Right lobe of liver (tissue), 6 donors: ENCODE measurements around the gene STK10. TPM values are rescaled to one million over a fixed set of nuclear protein-coding genes. Genes with fewer than 3 reads are reported as not detected.

ENCODE experiments used
- ATAC-seq, 4 donors: fragments of 200-7000 bp; cut with Tn5 transposase; one replicate each; pipeline ENCODE4 v1.9.1; 2020; ENCODE audit warnings: mild to moderate bottlenecking in 4 of 4, moderate library complexity in 4 of 4
- DNase-seq, 3 donors: peaks; one replicate each; pipeline ENCODE4 v3.0.0-alpha.2; 2020
- H3K27ac ChIP-seq, 3 donors: fragments of 200-600 bp; one replicate each; pipeline ENCODE4 v1.8.0; 2022
- H3K27me3 ChIP-seq, 2 donors: fragments of 200-600 bp; one replicate each; pipeline ENCODE4 v1.8.0; 2022
- H3K36me3 ChIP-seq, 4 donors: fragments of 200-600 bp; sonication (generic) in 1 of 4; one replicate each; pipeline versions ENCODE4 v1.5.1 to v1.8.0; 2017 to 2022; ENCODE audit warnings: control low read depth in 1 of 4
- H3K4me1 ChIP-seq, 4 donors: fragments of 200-600 bp; sonication (generic) in 1 of 4; one replicate each; pipeline versions ENCODE4 v1.5.1 to v1.8.0; 2017 to 2022; ENCODE audit warnings: control low read depth in 1 of 4
- H3K4me3 ChIP-seq, 3 donors: fragments of 200-600 bp; one replicate each; pipeline ENCODE4 v1.8.0; 2022
- H3K9me3 ChIP-seq, 4 donors: fragments of 200-600 bp; sonication (generic) in 1 of 4; one replicate each; pipeline versions ENCODE4 v1.5.1 to v1.8.0; 2017 to 2022; ENCODE audit warnings: control low read depth in 1 of 4
- CTCF ChIP-seq, 4 donors: fragments of 200-600 bp in 3 of 4; fragments of 450-650 bp in 1 of 4; IDR thresholded peaks; one replicate each; pipeline versions ENCODE4 v1.5.1 to v1.8.0; 2016 to 2022; ENCODE audit warnings: antibody characterized with exemption in 4 of 4, mild to moderate bottlenecking in 2 of 4
- POLR2A ChIP-seq: fragments of 450-650 bp; IDR thresholded peaks from one replicate; pipeline ENCODE4 v1.6.1; 2017; ENCODE audit warnings: antibody characterized with exemption, mild to moderate bottlenecking
- WGBS: methylation state at CpG from one replicate; pipeline ENCODE4 v1.1.6; 2018; ENCODE audit warnings: low coverage, low lambda C conversion rate; ENCODE audit not compliant: insufficient coverage; ENCODE audit errors: missing lambda C conversion rate; 5-methylcytosine and 5-hydroxymethylcytosine counted together
- intact Hi-C, 2 donors: fragments of 100-400 bp; cut with DNase I; formaldehyde crosslinking; loops; one replicate each; pipeline versions ENCODE4 v1.11.2 to v1.14.1; 2022
- total RNA-seq, 6 experiments: library from RNA; depleted of rRNA in 2 of 6; stranded (reverse); fragments of >200 nt in 2 of 6; fragmentation: NEBNext Ultra II Directional in 3 of 6; extraction: Animal tissue kit (Norgen Biotek cat#: 25700) in 3 of 6; gene quantifications; one replicate each; pipeline versions ENCODE4 v1.1.0 to v1.2.4, GENCODE V29; 2016 to 2023
- donor health status: DM: no; HTN: yes; CAD: no.
- donor health status: DM: no; HTN: no; CAD: no.
- donor health status: DM: no; HTN: no; CAD: no.
- donor health status: DM: no; HTN: yes; CAD: no.
- donor health status: DM: no; HTN: yes; CAD: no.

STK10 gene
- total RNA-seq, 6 experiments from 2014 or later: 6.9 to 27.4 (median 9.0) TPM

GRCh38 chr5:172106511-172107356 lies 81.3 kb downstream of the STK10 start:
- Histone ChIP-seq H3K27me3 (no peaks in the 10 kb centered on the region), H3K27ac (no peak overlapping the region), H3K4me3 (peak overlapping the region in 1 of 3 donors; percentile 30), H3K4me1 (peaks cover 0 to 11% (median 0%) of the 10 kb centered on the region in 4 donors), H3K36me3 (no peaks in the 10 kb centered on the region), H3K9me3 (no peaks in the 10 kb centered on the region)
- peak in 2 of 3 donors; percentile 56 to 63 for DNase-seq
- ATAC-seq: peak; percentile 29 to 71 (median 54)
- 18% methylated on average over 31 of the region's 39 CpGs for WGBS
- intact Hi-C loops: loop anchor here (2.0 to 10.0 kb wide), 3 partner anchors 82 to 191 kb away; partner anchors contain the start of gene STK10 (in 1 of the 2)
- TF ChIP-seq POLR2A: no peak
- TF ChIP-seq CTCF (IDR thresholded peaks at IDR 0.05): peak; percentile 81 to 89 (median 85)

- DNase-seq: no peak
- no peak for TF ChIP-seq POLR2A
- TF ChIP-seq CTCF (IDR thresholded peaks at IDR 0.05): no peak
- 80% methylated on average over 2 of the region's 14 CpGs for WGBS
- Histone ChIP-seq H3K36me3 (no peaks in the 10 kb centered on the region), H3K9me3 (no peaks in the 10 kb centered on the region), H3K4me1 (peaks cover 0 to 11% (median 0%) of the 10 kb centered on the region in 4 donors), H3K4me3 (no peak overlapping the region), H3K27me3 (no peaks in the 10 kb centered on the region), H3K27ac (no peak overlapping the region)
- ATAC-seq: no peak
- intact Hi-C loops: loop anchor here (2.0 to 10.0 kb wide), 3 partner anchors 83 to 191 kb away; partner anchors contain the start of gene STK10 (in 1 of the 2)
Measured at GRCh38 chr5:172105811-172106210, 82.2 kb downstream of the STK10 start.

GRCh38 chr5:172104801-172105701 lies 83.0 kb downstream of the STK10 start:
- peaks cover 0 to 11% (median 0%) of the 10 kb centered on the region in 4 donors for H3K4me1 ChIP-seq
- H3K4me3 ChIP-seq: no peak overlapping the region
- no peaks in the 10 kb centered on the region for H3K27me3 ChIP-seq
- no peaks in the 10 kb centered on the region for H3K36me3 ChIP-seq
- ATAC-seq (no peak), DNase-seq (no peak)
- 86% methylated on average over 7 of the region's 17 CpGs for WGBS
- no peak overlapping the region for H3K27ac ChIP-seq
- no peaks in the 10 kb centered on the region for H3K9me3 ChIP-seq
- intact Hi-C loops: loop anchor here (5.0 to 10.0 kb wide), 2 partner anchors 170 to 192 kb away; no protein-coding TSS in a partner anchor
- TF ChIP-seq CTCF (IDR thresholded peaks at IDR 0.05): no peak
- TF ChIP-seq POLR2A: no peak

- H3K9me3 ChIP-seq: no peaks in the 10 kb centered on the region
- WGBS: no CpG with 5 or more reads among the region's 11 CpGs
- ATAC-seq (peak; percentile 68 to 91 (median 76)), DNase-seq (peak; percentile 59 to 74 (median 70))
- no peak overlapping the region for H3K27ac ChIP-seq
- H3K4me1 ChIP-seq: peaks cover 0 to 11% (median 0%) of the 10 kb centered on the region in 4 donors
- no peak overlapping the region for H3K4me3 ChIP-seq
- intact Hi-C loops: loop anchor here in 1 of 2 donors (10.0 kb wide), 1 partner anchor 171 kb away; no protein-coding TSS in a partner anchor
- TF ChIP-seq POLR2A: no peak
- no peak for TF ChIP-seq CTCF (IDR thresholded peaks at IDR 0.05)
- H3K36me3 ChIP-seq: no peaks in the 10 kb centered on the region
- no peaks in the 10 kb centered on the region for H3K27me3 ChIP-seq
Measured at GRCh38 chr5:172104021-172104420, 84.0 kb downstream of the STK10 start.
